Liver (tissue), 3 donors: ENCODE data around the gene TRIM9.

Experiments
- GABPA ChIP-seq, 2 donors: IDR thresholded peaks in 1 of 2; conservative IDR thresholded peaks in 1 of 2; 2 replicates each; pipeline ENCODE4 v1.6.1; 2016; ENCODE audit warnings: antibody characterized with exemption in 2 of 2, mild to moderate bottlenecking in 1 of 2, moderate library complexity in 1 of 2
- HNF4A ChIP-seq, 2 donors: conservative IDR thresholded peaks; 2 replicates each; pipeline ENCODE4 v1.6.1; 2016; ENCODE audit warnings: antibody characterized with exemption in 2 of 2, mild to moderate bottlenecking in 2 of 2
- JUND ChIP-seq, 2 donors: IDR thresholded peaks; 2 replicates each; pipeline ENCODE4 v1.6.1; 2016; ENCODE audit warnings: antibody characterized with exemption in 2 of 2
- TAF1 ChIP-seq: conservative IDR thresholded peaks from 2 replicates; pipeline ENCODE4 v1.6.1; 2016; ENCODE audit warnings: antibody characterized with exemption, mild to moderate bottlenecking
- YY1 ChIP-seq: IDR thresholded peaks from 2 replicates; pipeline ENCODE4 v1.6.1; 2016; ENCODE audit warnings: antibody characterized with exemption, mild to moderate bottlenecking
- TF ChIP-seq, protein P1 (sequence below): fragments of 150-350 bp; IDR thresholded peaks from 2 replicates; pipeline ENCODE4 v1.5.1; 2017; ENCODE audit warnings: improper control_type of control experiment, low read depth, low read length; ENCODE audit not compliant: missing input control
- TF ChIP-seq, protein P2 (sequence below): IDR thresholded peaks from 2 replicates; pipeline ENCODE4 v1.6.1; 2016; ENCODE audit warnings: antibody characterized with exemption
- TF ChIP-seq, protein P3 (sequence below): IDR thresholded peaks from 2 replicates; pipeline ENCODE4 v1.6.1; 2016; ENCODE audit warnings: antibody characterized with exemption
- donor health status: healthy.
- donor health status: healthy.

DNA sequence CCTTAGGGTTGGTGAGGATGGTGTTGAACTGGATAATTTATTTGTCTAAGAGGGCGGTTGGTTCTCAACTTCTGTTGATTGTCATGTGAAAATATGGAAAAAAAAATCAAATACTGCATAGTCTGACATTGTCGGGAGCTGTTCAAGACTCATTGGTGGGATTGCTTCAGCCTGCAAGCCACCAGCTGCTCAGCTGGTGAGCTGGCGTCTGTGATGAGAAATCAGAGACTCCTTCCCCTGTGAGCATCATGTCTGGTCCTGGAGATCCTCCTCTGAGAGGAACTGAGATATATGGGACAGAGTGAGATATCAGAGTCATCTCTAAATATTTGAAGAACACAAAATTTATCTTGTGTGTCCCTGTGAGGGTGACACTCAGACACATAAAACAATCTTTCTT is 49.9 kb downstream of the TRIM9 start:
- TF ChIP-seq, protein P1, sequence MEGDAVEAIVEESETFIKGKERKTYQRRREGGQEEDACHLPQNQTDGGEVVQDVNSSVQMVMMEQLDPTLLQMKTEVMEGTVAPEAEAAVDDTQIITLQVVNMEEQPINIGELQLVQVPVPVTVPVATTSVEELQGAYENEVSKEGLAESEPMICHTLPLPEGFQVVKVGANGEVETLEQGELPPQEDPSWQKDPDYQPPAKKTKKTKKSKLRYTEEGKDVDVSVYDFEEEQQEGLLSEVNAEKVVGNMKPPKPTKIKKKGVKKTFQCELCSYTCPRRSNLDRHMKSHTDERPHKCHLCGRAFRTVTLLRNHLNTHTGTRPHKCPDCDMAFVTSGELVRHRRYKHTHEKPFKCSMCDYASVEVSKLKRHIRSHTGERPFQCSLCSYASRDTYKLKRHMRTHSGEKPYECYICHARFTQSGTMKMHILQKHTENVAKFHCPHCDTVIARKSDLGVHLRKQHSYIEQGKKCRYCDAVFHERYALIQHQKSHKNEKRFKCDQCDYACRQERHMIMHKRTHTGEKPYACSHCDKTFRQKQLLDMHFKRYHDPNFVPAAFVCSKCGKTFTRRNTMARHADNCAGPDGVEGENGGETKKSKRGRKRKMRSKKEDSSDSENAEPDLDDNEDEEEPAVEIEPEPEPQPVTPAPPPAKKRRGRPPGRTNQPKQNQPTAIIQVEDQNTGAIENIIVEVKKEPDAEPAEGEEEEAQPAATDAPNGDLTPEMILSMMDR: no peak
- TF ChIP-seq, protein P2, sequence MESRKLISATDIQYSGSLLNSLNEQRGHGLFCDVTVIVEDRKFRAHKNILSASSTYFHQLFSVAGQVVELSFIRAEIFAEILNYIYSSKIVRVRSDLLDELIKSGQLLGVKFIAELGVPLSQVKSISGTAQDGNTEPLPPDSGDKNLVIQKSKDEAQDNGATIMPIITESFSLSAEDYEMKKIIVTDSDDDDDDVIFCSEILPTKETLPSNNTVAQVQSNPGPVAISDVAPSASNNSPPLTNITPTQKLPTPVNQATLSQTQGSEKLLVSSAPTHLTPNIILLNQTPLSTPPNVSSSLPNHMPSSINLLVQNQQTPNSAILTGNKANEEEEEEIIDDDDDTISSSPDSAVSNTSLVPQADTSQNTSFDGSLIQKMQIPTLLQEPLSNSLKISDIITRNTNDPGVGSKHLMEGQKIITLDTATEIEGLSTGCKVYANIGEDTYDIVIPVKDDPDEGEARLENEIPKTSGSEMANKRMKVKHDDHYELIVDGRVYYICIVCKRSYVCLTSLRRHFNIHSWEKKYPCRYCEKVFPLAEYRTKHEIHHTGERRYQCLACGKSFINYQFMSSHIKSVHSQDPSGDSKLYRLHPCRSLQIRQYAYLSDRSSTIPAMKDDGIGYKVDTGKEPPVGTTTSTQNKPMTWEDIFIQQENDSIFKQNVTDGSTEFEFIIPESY: no peak
- TF ChIP-seq, protein P3, sequence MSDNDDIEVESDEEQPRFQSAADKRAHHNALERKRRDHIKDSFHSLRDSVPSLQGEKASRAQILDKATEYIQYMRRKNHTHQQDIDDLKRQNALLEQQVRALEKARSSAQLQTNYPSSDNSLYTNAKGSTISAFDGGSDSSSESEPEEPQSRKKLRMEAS: no peak
- TF ChIP-seq JUND (IDR thresholded peaks at IDR 0.05) (no peak), TAF1 (no peak), YY1 (no peak), GABPA (IDR thresholded peaks at IDR 0.05 in 1 of 2, conservative IDR thresholded peaks at IDR 0.05 in 1 of 2) (no peak), HNF4A (conservative IDR thresholded peaks at IDR 0.05) (no peak)
